Suprapubic skin (tissue), 4 donors: ENCODE measurements around the gene ATP4A. TPM values are rescaled to one million over a fixed set of nuclear protein-coding genes. Genes with fewer than 3 reads are reported as not detected.

Experiments
- DNase-seq, 2 donors: peaks; one replicate each; pipeline ENCODE4 v3.0.0-alpha.2; 2019; ENCODE audit warnings: low spot score in 2 of 2
- H3K27ac ChIP-seq: fragments of 200-600 bp; sonication (generic); one replicate; pipeline ENCODE4 v1.5.1; 2019
- H3K27me3 ChIP-seq: fragments of 200-600 bp; sonication (generic); one replicate; pipeline ENCODE4 v1.5.1; 2019
- H3K36me3 ChIP-seq: fragments of 200-600 bp; sonication (generic); one replicate; pipeline ENCODE4 v1.5.1; 2019
- H3K4me1 ChIP-seq: fragments of 200-600 bp; sonication (generic); one replicate; pipeline ENCODE4 v1.5.1; 2019
- H3K4me3 ChIP-seq: fragments of 200-600 bp; sonication (generic); one replicate; pipeline ENCODE4 v1.5.1; 2019; ENCODE audit warnings: mild to moderate bottlenecking
- H3K9me3 ChIP-seq: fragments of 200-600 bp; sonication (generic); one replicate; pipeline ENCODE4 v1.5.1; 2019
- CTCF ChIP-seq, 2 donors: fragments of 200-600 bp in 1 of 2; fragments of 450-650 bp in 1 of 2; sonication (generic) in 1 of 2; IDR thresholded peaks; one replicate each; pipeline ENCODE4 v1.5.1; 2016 to 2019; ENCODE audit warnings: antibody characterized with exemption in 2 of 2, mild to moderate bottlenecking in 1 of 2, moderate library complexity in 1 of 2
- EP300 ChIP-seq: sonication (generic); formaldehyde crosslinking; IDR thresholded peaks from one replicate; pipeline ENCODE4 v1.6.1; 2017; ENCODE audit warnings: antibody characterized with exemption
- POLR2A ChIP-seq, 2 donors: fragments of 450-650 bp; IDR thresholded peaks; one replicate each; pipeline ENCODE4 v1.6.1; 2017; ENCODE audit warnings: antibody characterized with exemption in 2 of 2, mild to moderate bottlenecking in 2 of 2, moderate library complexity in 2 of 2
- POLR2AphosphoS5 ChIP-seq, 3 donors: sonication (generic); formaldehyde crosslinking; IDR thresholded peaks; one replicate each; pipeline ENCODE4 v1.6.1; 2017; ENCODE audit warnings: antibody characterized with exemption in 3 of 3
- WGBS: methylation state at CpG from one replicate; pipeline ENCODE4 v1.1.5; 2018; 5-methylcytosine and 5-hydroxymethylcytosine counted together
- total RNA-seq, 4 donors: library from RNA; depleted of rRNA; stranded (reverse); fragments of >200 nt; gene quantifications; one replicate each; pipeline ENCODE4 v1.1.0, GENCODE V29; 2016

The ATP4A gene
- total RNA-seq, 4 donors from 2014 or later: not detected

- Histone ChIP-seq H3K9me3 (no peaks in the 10 kb centered on the region), H3K4me3 (no peak overlapping the region), H3K4me1 (peaks cover 24% of the 10 kb centered on the region), H3K36me3 (no peaks in the 10 kb centered on the region), H3K27ac (no peak overlapping the region), H3K27me3 (peaks cover 23% of the 10 kb centered on the region)
- no peak for DNase-seq
- TF ChIP-seq POLR2AphosphoS5 (IDR thresholded peaks at IDR 0.05): no peak
- WGBS: 90% methylated on average over 11 of the region's 11 CpGs
These were observed 55.9 kb downstream of the ATP4A start for GRCh38 chr19:35507561-35507960.

- peaks cover 16% of the 10 kb centered on the region for H3K27me3 ChIP-seq
- H3K9me3 ChIP-seq: no peaks in the 10 kb centered on the region
- DNase-seq: no peak
- WGBS: 84% methylated on average over 7 of the region's 7 CpGs
- H3K27ac ChIP-seq: no peak overlapping the region
- H3K36me3 ChIP-seq: no peaks in the 10 kb centered on the region
- no peak overlapping the region for H3K4me3 ChIP-seq
- H3K4me1 ChIP-seq: peaks cover 32% of the 10 kb centered on the region
- TF ChIP-seq POLR2A (IDR thresholded peaks at IDR 0.05): no peak
These were observed 57.4 kb downstream of the ATP4A start for GRCh38 chr19:35506011-35506410.

GRCh38 chr19:35502751-35503150, 60.7 kb downstream of the ATP4A start:
- Histone ChIP-seq H3K36me3 (no peaks in the 10 kb centered on the region), H3K4me1 (peaks cover 13% of the 10 kb centered on the region), H3K27ac (no peak overlapping the region), H3K4me3 (no peak overlapping the region), H3K27me3 (no peaks in the 10 kb centered on the region), H3K9me3 (no peaks in the 10 kb centered on the region)
- TF ChIP-seq EP300 (no peak), CTCF (IDR thresholded peaks at IDR 0.05) (no peak), POLR2AphosphoS5 (IDR thresholded peaks at IDR 0.05) (no peak), POLR2A (IDR thresholded peaks at IDR 0.05) (no peak)
- DNase-seq: no peak
- 83% methylated on average over 4 of the region's 4 CpGs for WGBS

- no peaks in the 10 kb centered on the region for H3K9me3 ChIP-seq
- no peaks in the 10 kb centered on the region for H3K36me3 ChIP-seq
- H3K4me1 ChIP-seq: peaks cover 13% of the 10 kb centered on the region
- TF ChIP-seq POLR2A (IDR thresholded peaks at IDR 0.05) (peak in 1 of 2 donors; percentile 20), CTCF (IDR thresholded peaks at IDR 0.05) (no peak), EP300 (no peak), POLR2AphosphoS5 (IDR thresholded peaks at IDR 0.05) (peak in 1 of 3 donors; percentile 57)
- no peak for DNase-seq
- peak overlapping the region; percentile 38 for H3K4me3 ChIP-seq
- WGBS: 65% methylated on average over 15 of the region's 15 CpGs
- no peaks in the 10 kb centered on the region for H3K27me3 ChIP-seq
- H3K27ac ChIP-seq: peak overlapping the region; percentile 83
These were observed 61.8 kb downstream of the ATP4A start for GRCh38 chr19:35501684-35502083.

- Histone ChIP-seq H3K36me3 (no peaks in the 10 kb centered on the region), H3K27me3 (no peaks in the 10 kb centered on the region), H3K4me1 (peaks cover 16% of the 10 kb centered on the region), H3K4me3 (peak overlapping the region; percentile 38), H3K9me3 (no peaks in the 10 kb centered on the region), H3K27ac (peak overlapping the region; percentile 83)
- DNase-seq: no peak
- no peak for TF ChIP-seq POLR2A (IDR thresholded peaks at IDR 0.05)
- peak in 1 of 3 donors; percentile 28 for TF ChIP-seq POLR2AphosphoS5 (IDR thresholded peaks at IDR 0.05)
- WGBS: 64% methylated on average over 8 of the region's 10 CpGs
These were observed 62.8 kb downstream of the ATP4A start for GRCh38 chr19:35500611-35501010.

Other genes starting within 250 kb of the ATP4A start
- not detected for gene CD22, start 234.5 kb downstream of the ATP4A start, total RNA-seq
- gene FFAR1, start 215.8 kb downstream of the ATP4A start, total RNA-seq: not detected
- gene FFAR3, start 205.2 kb downstream of the ATP4A start, total RNA-seq: not detected
- not detected for gene GPR42, start 192.6 kb downstream of the ATP4A start, total RNA-seq
- under 1 TPM in 3 of 4 donors, not detected in 1; 0.29 to 0.64 (median 0.30) TPM for gene FFAR2, start 115.4 kb downstream of the ATP4A start, total RNA-seq
- over 10,000 TPM in 2 of 4 donors, 1,000 to 10,000 TPM in 2; 1,056 to 12,237 (median 8,197) TPM for gene KRTDAP, start 73.2 kb downstream of the ATP4A start, total RNA-seq
- 1,000 to 10,000 TPM; 2,237 to 6,229 (median 5,437) TPM for gene DMKN, start 50.0 kb downstream of the ATP4A start, total RNA-seq
- 1,000 to 10,000 TPM in 3 of 4 donors, 100 to 1,000 TPM in 1; 308 to 1,594 (median 1,430) TPM for gene SBSN, start 35.3 kb downstream of the ATP4A start, total RNA-seq
- gene GAPDHS, start 30.2 kb downstream of the ATP4A start, total RNA-seq: 1 to 10 TPM; 4.1 to 8.4 (median 6.4) TPM
- 100 to 1,000 TPM in 3 of 4 donors, 10 to 100 TPM in 1; 67.5 to 158 (median 118) TPM for gene TMEM147, start 18.0 kb downstream of the ATP4A start, total RNA-seq
- not detected for gene PMIS2, start 22.5 kb upstream of the ATP4A start, total RNA-seq
- gene HAUS5, start 49.1 kb upstream of the ATP4A start, total RNA-seq: 10 to 100 TPM; 14.9 to 18.4 (median 16.4) TPM
- 10 to 100 TPM; 45.1 to 75.9 (median 65.0) TPM for gene RBM42, start 65.4 kb upstream of the ATP4A start, total RNA-seq
- gene ETV2, start 78.1 kb upstream of the ATP4A start, total RNA-seq: 1 to 10 TPM; 1.0 to 4.0 (median 1.9) TPM
- gene COX6B1, start 84.7 kb upstream of the ATP4A start, total RNA-seq: 100 to 1,000 TPM; 449 to 756 (median 626) TPM
- 1 to 10 TPM; 1.5 to 8.3 (median 5.6) TPM for gene UPK1A, start 102.9 kb upstream of the ATP4A start, total RNA-seq
- not detected for gene ZBTB32, start 140.9 kb upstream of the ATP4A start, total RNA-seq
- 10 to 100 TPM; 31.2 to 66.8 (median 45.2) TPM for gene KMT2B, start 154.3 kb upstream of the ATP4A start, total RNA-seq
- 1 to 10 TPM; 3.3 to 8.5 (median 6.9) TPM for gene IGFLR1, start 178.8 kb upstream of the ATP4A start, total RNA-seq
- 10 to 100 TPM; 18.8 to 45.5 (median 21.9) TPM for gene U2AF1L4, start 181.8 kb upstream of the ATP4A start, total RNA-seq
- 10 to 100 TPM; 27.1 to 57.2 (median 42.4) TPM for gene PSENEN, start 182.0 kb upstream of the ATP4A start, total RNA-seq
- 10 to 100 TPM; 11.0 to 21.5 (median 20.0) TPM for gene LIN37, start 184.9 kb upstream of the ATP4A start, total RNA-seq
- 10 to 100 TPM in 1 of 4 donors, 1 to 10 TPM in 3; 4.1 to 13.4 (median 5.5) TPM for gene HSPB6, start 193.4 kb upstream of the ATP4A start, total RNA-seq
- gene PROSER3, start 194.5 kb upstream of the ATP4A start, total RNA-seq: 10 to 100 TPM in 3 of 4 donors, 1 to 10 TPM in 1; 9.6 to 23.8 (median 17.1) TPM
- gene ARHGAP33, start 211.9 kb upstream of the ATP4A start, total RNA-seq: 10 to 100 TPM; 20.6 to 42.7 (median 31.7) TPM
- gene PRODH2, start 249.2 kb upstream of the ATP4A start, total RNA-seq: not detected